Measurements from ENCODE around the gene SYNPO. TPM values are rescaled to one million over a fixed set of nuclear protein-coding genes. Genes with fewer than 3 reads are reported as not detected.

SYNPO gene
- 20.6 and 23.8 TPM in 2 replicates for total RNA-seq

GRCh38 chr5:150640311-150641005 is at the start of gene SYNPO:
TSS of gene SYNPO (plus strand) at chr5:150640660. CDS start at chr5:150648276, 7,616 bp downstream.

GRCh38 chr5:150661086-150661485 is 20.6 kb downstream of the SYNPO start, which contains the start of gene MYOZ3:
TSS of gene MYOZ3 (plus strand) at chr5:150661251. CDS start at chr5:150662942, 1,691 bp downstream.

GRCh38 chr5:150700594-150701377 is 60.3 kb downstream of the SYNPO start, which contains the start of gene RBM22:
TSS of gene RBM22 (minus strand) at chr5:150701062. CDS start at chr5:150700985, 77 bp downstream.

Other genes with a start within 250 kb of the SYNPO start
- gene CD74, start 227.8 kb upstream of the SYNPO start, total RNA-seq, result 1.3 and 1.4 TPM in 2 replicates
- 2,845 and 2,904 TPM in 2 replicates for gene RPS14, start 190.9 kb upstream of the SYNPO start, total RNA-seq
- gene NDST1, start 132.5 kb upstream of the SYNPO start, total RNA-seq, result 98.7 and 108 TPM in 2 replicates
- gene MYOZ3, start 20.6 kb downstream of the SYNPO start, total RNA-seq, result 0.20 and 2.0 TPM in 2 replicates
- 32.4 and 37.4 TPM in 2 replicates for gene RBM22, start 60.4 kb downstream of the SYNPO start, total RNA-seq
- 54.2 and 57.0 TPM in 2 replicates for gene DCTN4, start 118.4 kb downstream of the SYNPO start, total RNA-seq
- gene SMIM3, start 138.1 kb downstream of the SYNPO start, total RNA-seq, result 53.3 and 62.1 TPM in 2 replicates
- not detected in 2 replicates for gene IRGM, start 205.9 kb downstream of the SYNPO start, total RNA-seq

Data from cardiac ventricle fibroblast (primary cell).